Esophagus muscularis mucosa (tissue), 3 donors: ENCODE measurements around the gene KLHL4.
"Not testable (repeated sequence)": the region's sequence is repeated elsewhere in the genome, so short reads cannot be mapped to it uniquely, and the experiment has no call there.

Experiments
- CTCF ChIP-seq, 3 experiments: fragments of 200-600 bp in 2 of 3; fragments of 450-650 bp in 1 of 3; sonication (generic) in 2 of 3; IDR thresholded peaks; one replicate each; pipeline ENCODE4 v1.5.1; 2017 to 2019; ENCODE audit warnings: antibody characterized with exemption in 3 of 3, mild to moderate bottlenecking in 2 of 3, moderate library complexity in 1 of 3
- POLR2AphosphoS5 ChIP-seq, 2 donors: sonication (generic); formaldehyde crosslinking; IDR thresholded peaks; one replicate each; pipeline ENCODE4 v1.6.1; 2017; ENCODE audit warnings: antibody characterized with exemption in 2 of 2

GRCh38 chrX:87688113-87688748 is 170.6 kb downstream of the KLHL4 start:
- not testable (repeated sequence) for TF ChIP-seq CTCF, POLR2AphosphoS5 (IDR thresholded peaks at IDR 0.05)
